Measurements from ENCODE around the gene DGKG.

- TF ChIP-seq POLR2AphosphoS5 (IDR thresholded peaks at IDR 0.05; ENCODE audit: borderline replicate concordance, low read depth, low read length): no peak
- TF ChIP-seq EZH2 (IDR thresholded peaks at IDR 0.05): no peak
- no peak for TF ChIP-seq FOXP2 (optimal IDR thresholded peaks at IDR 0.05; ENCODE audit: control extremely low read depth, extremely low read length, insufficient read depth)
Measured at GRCh38 chr3:186248850-186249249, 113.2 kb downstream of the DGKG start.

Measured in SK-N-MC (cell line).